K562 (cell line): Measurements from ENCODE around the gene PDGFRA. TPM values are rescaled to one million over a fixed set of nuclear protein-coding genes. Genes with fewer than 3 reads are reported as not detected.

Experiments used
- ATAC-seq: fragments of 200-7000 bp; cut with Tn5 transposase; 3 replicates; pipeline ENCODE4 v1.9.1; 2020; ENCODE audit warnings: moderate library complexity
- BruUV-seq: library from RNA; stranded (reverse); fragments of 400-500 nt; replicated peaks from 2 replicates; lab custom pipeline; 2021; lab: Mats Ljungman, UMichigan
- CTCF ChIA-PET: fragments of 300-600 bp; formaldehyde crosslinking; extraction: SDS; loops from one replicate; lab custom pipeline; 2021; ENCODE audit warnings: low intra/inter-chr PET ratio; lab: Yijun Ruan, JAX
- POLR2A ChIA-PET: fragments of 300-600, 350-650 bp; sonication (Branson Sonifier 250); formaldehyde crosslinking; extraction: SDS; loops from one replicate; lab custom pipeline; 2021; ENCODE audit warnings: antibody characterized with exemption, inconsistent platforms; lab: Yijun Ruan, JAX
- DNase-seq, 4 experiments: peaks; one replicate each; pipeline versions ENCODE4 v3.0.0 to v3.0.0-alpha.2; 2011 to 2018; ENCODE audit warnings: low spot score in 3 of 4, mixed read lengths in 3 of 4; ENCODE audit errors: extremely low read depth in 1 of 4
- FAIRE-seq: peaks from 2 replicates; lab custom pipeline; 2011; peaks lifted over from hg19 to GRCh38; lab: Jason Lieb, UNC
- H2AFZ ChIP-seq: 2 replicates; pipeline ENCODE4 v1.6.0; 2011; ENCODE audit warnings: low read depth, low read length, control low read depth, inconsistent platforms
- H3K27ac ChIP-seq: fragments of 200-600 bp; 3 replicates; pipeline ENCODE4 v1.8.0; 2011; ENCODE audit warnings: low read depth, mild to moderate bottlenecking, control low read depth, inconsistent platforms, low read length, moderate library complexity, mixed read lengths; ENCODE audit errors: extremely low read depth
- H3K27me3 ChIP-seq, 2 experiments: fragments of 300-600 bp in 1 of 2; 2 replicates in 1 of 2; 3 replicates in 1 of 2; pipeline versions ENCODE4 v1.6.0 to v1.8.0; 2011; ENCODE audit warnings: inconsistent platforms in 2 of 2, low read length in 2 of 2, mild to moderate bottlenecking in 1 of 2, mixed read lengths in 1 of 2, moderate library complexity in 1 of 2; ENCODE audit not compliant: control insufficient read depth in 2 of 2, insufficient read depth in 2 of 2
- H3K36me3 ChIP-seq: fragments of 300-600 bp; 3 replicates; pipeline ENCODE4 v1.8.0; 2011; ENCODE audit warnings: mild to moderate bottlenecking, low read length, inconsistent platforms; ENCODE audit not compliant: control insufficient read depth, insufficient read depth
- H3K4me1 ChIP-seq, 2 experiments: fragments of 200-600 bp in 1 of 2; replicated peaks in 1 of 2; 2 replicates in 1 of 2; 3 replicates in 1 of 2; pipeline versions ENCODE4 v1.5.1 to v1.8.0; 2011; ENCODE audit warnings: inconsistent platforms in 2 of 2, low read length in 2 of 2, mild to moderate bottlenecking in 1 of 2, mixed read lengths in 1 of 2, moderate library complexity in 1 of 2; ENCODE audit not compliant: control insufficient read depth in 2 of 2, insufficient read depth in 2 of 2
- H3K4me2 ChIP-seq: 2 replicates; pipeline ENCODE4 v1.6.1; 2011; ENCODE audit warnings: low read length, control low read depth, inconsistent platforms, mixed read lengths; ENCODE audit not compliant: insufficient read depth
- H3K4me3 ChIP-seq: fragments of 200-600 bp; sonication (generic), shearing (Covaris generic); 2 replicates; pipeline ENCODE4 v1.5.1; 2016; ENCODE audit warnings: control low read depth, inconsistent platforms
- H3K79me2 ChIP-seq: fragments of 200-600 bp; 3 replicates; pipeline ENCODE4 v1.8.0; 2011; ENCODE audit warnings: low read length, inconsistent platforms; ENCODE audit not compliant: control insufficient read depth, insufficient read depth
- H3K9ac ChIP-seq, 2 experiments: 2 replicates each; pipeline versions ENCODE4 v1.6.0 to v1.6.1; 2011; ENCODE audit warnings: low read depth in 2 of 2, low read length in 2 of 2, control low read depth in 1 of 2, inconsistent platforms in 1 of 2, mild to moderate bottlenecking in 1 of 2, mixed read lengths in 1 of 2; ENCODE audit not compliant: insufficient read depth in 1 of 2
- H3K9me1 ChIP-seq: one replicate; pipeline ENCODE4 v1.6.0; 2011; ENCODE audit warnings: inconsistent platforms, mild to moderate bottlenecking, low read length, moderate library complexity; ENCODE audit not compliant: control insufficient read depth, insufficient read depth
- H3K9me3 ChIP-seq: replicated peaks from 2 replicates; pipeline ENCODE4 v1.5.1; 2011; ENCODE audit warnings: low read depth, low read length, inconsistent platforms; ENCODE audit not compliant: control insufficient read depth, insufficient read depth
- H4K20me1 ChIP-seq: replicated peaks from 2 replicates; pipeline ENCODE4 v1.6.1; 2011; ENCODE audit warnings: low read length, inconsistent platforms, mixed read lengths; ENCODE audit not compliant: control insufficient read depth, insufficient read depth
- E2F8 ChIP-seq: fragments of 450-650 bp; IDR thresholded peaks from 2 replicates; pipeline ENCODE4 v1.7.1; 2018; ENCODE audit warnings: mild to moderate bottlenecking, low read depth; ENCODE audit not compliant: partially characterized antibody
- HBP1 ChIP-seq: fragments of 450-650 bp; formaldehyde crosslinking; IDR thresholded peaks from 2 replicates; pipeline ENCODE4 v1.4.0; 2022; ENCODE audit warnings: missing genetic modification characterization
- NCOA2 ChIP-seq, 2 experiments: fragments of 450-650 bp; IDR thresholded peaks; 2 replicates each; pipeline ENCODE4 v1.6.1; 2018; ENCODE audit warnings: mild to moderate bottlenecking in 2 of 2, moderate library complexity in 1 of 2; ENCODE audit not compliant: partially characterized antibody in 2 of 2
- SUPT5H ChIP-seq: fragments of 450-650 bp; IDR thresholded peaks from 2 replicates; pipeline ENCODE4 v1.6.1; 2016
- TOE1 ChIP-seq, 2 experiments: fragments of 450-650 bp in 1 of 2; sonication (generic) in 1 of 2; formaldehyde crosslinking in 1 of 2; IDR thresholded peaks; 2 replicates each; pipeline versions ENCODE4 v1.7.1 to v1.8.0; 2016 to 2022; ENCODE audit warnings: borderline replicate concordance in 2 of 2, mild to moderate bottlenecking in 2 of 2, antibody characterized with exemption in 1 of 2, inconsistent platforms in 1 of 2, low read depth in 1 of 2, missing genetic modification reagents in 1 of 2, moderate library complexity in 1 of 2
- TRIM28 ChIP-seq: fragments of 450-650 bp; IDR thresholded peaks from 2 replicates; pipeline ENCODE4 v1.6.1; 2017
- ZNF239 ChIP-seq: fragments of 250-450 bp; sonication (Bioruptor Pico); IDR thresholded peaks from 2 replicates; pipeline ENCODE4 v1.4.0; 2020; ENCODE audit warnings: mild to moderate bottlenecking
- ZNF507 ChIP-seq: conservative IDR thresholded peaks from 2 replicates; pipeline ENCODE4 v1.6.1; 2017; ENCODE audit warnings: missing genetic modification characterization, missing compliant biosample characterization
- ZNF609 ChIP-seq: sonication (generic); formaldehyde crosslinking; IDR thresholded peaks from 2 replicates; pipeline ENCODE4 v1.8.1; 2023; ENCODE audit warnings: missing genetic modification reagents, mild to moderate bottlenecking, borderline replicate concordance
- WGBS: fragments of 100-300 bp; shearing (Covaris generic); methylation state at CpG from one replicate; pipeline ENCODE4 v1.1.6; 2016; ENCODE audit warnings: low coverage, mixed read lengths; ENCODE audit not compliant: insufficient coverage; ENCODE audit errors: missing lambda C conversion rate; 5-methylcytosine and 5-hydroxymethylcytosine counted together
- in situ Hi-C: fragments of 300-500 bp; cut with MboI; formaldehyde crosslinking; loops from 4 replicates; pipeline ENCODE4 v1.15.0; 2018; ENCODE audit warnings: inconsistent platforms, mixed read lengths
- intact Hi-C: fragments of 100-400 bp; cut with micrococcal nuclease; formaldehyde crosslinking; loops from 2 replicates; pipeline ENCODE4 v1.14.2; 2022
- polyA plus RNA-seq, 8 experiments: library from polyadenylated mRNA; depleted of rRNA in 4 of 8; stranded (reverse) in 5 of 8; unstranded in 3 of 8; fragments of >200 nt; fragmentation: Nextera tagmentation in 2 of 8; fragmentation: Illumina TruSeq in 1 of 8; extraction: Ambion mirVana in 2 of 8; extraction: Trizol in 1 of 8; gene quantifications; 2 replicates each; pipeline versions ENCODE4 v1.2.1 to v1.2.3, GENCODE V29; 2011 to 2014; ENCODE audit warnings: inconsistent platforms in 1 of 8, missing spikeins in 1 of 8
- total RNA-seq, 7 experiments: library from RNA; depleted of rRNA in 6 of 7; stranded (reverse); fragments of >200 nt in 6 of 7; fragmentation: Illumina TruSeq in 2 of 7; extraction: Trizol in 2 of 7; gene quantifications; 2 replicates each; pipeline versions ENCODE4 v1.2.1 to v1.2.3, GENCODE V29; 2011 to 2021; ENCODE audit warnings: low replicate concordance in 1 of 7

Gene PDGFRA
- total and polyA plus RNA-seq, 9 of the 15 experiments (the other 6 are each of a cell fraction or from before 2014, with no cell fraction given): 0.40 TPM; not detected in 8

GRCh38 chr4:54199919-54200318, 29.2 kb upstream of the PDGFRA start (continued):
- TF ChIP-seq ZNF609 (CRISPR knock-in tag): no peak
- TF ChIP-seq, all 486 proteins: peak for 0

- no peak for FAIRE-seq
- no peaks in the 10 kb centered on the region for H4K20me1 ChIP-seq
- ChIA-PET POLR2A (no interaction called here), CTCF (no interaction called here)
- H3K9ac ChIP-seq: no peak overlapping the region
- DNase-seq: no peak
- no peaks in the 10 kb centered on the region for H3K79me2 ChIP-seq
- no peak overlapping the region for H3K27ac ChIP-seq
- intact Hi-C loops (no loop called here), in situ Hi-C loops (no loop called here)
- no peaks in the 10 kb centered on the region for H3K4me1 ChIP-seq
- BruUV-seq: no TSS peak
- no peak for ATAC-seq
- H3K9me1 ChIP-seq: no peaks in the 10 kb centered on the region
- H3K36me3 ChIP-seq: no peaks in the 10 kb centered on the region
- WGBS: 0% methylated on average over 2 of the region's 2 CpGs
- H3K9me3 ChIP-seq: no peaks in the 10 kb centered on the region
- no peaks in the 10 kb centered on the region for H3K27me3 ChIP-seq
- no peak overlapping the region for H2AFZ ChIP-seq
- H3K4me3 ChIP-seq: no peak overlapping the region
- H3K4me2 ChIP-seq: no peak overlapping the region
- TF ChIP-seq E2F8: no peak
- TF ChIP-seq ZNF507 (tag): no peak
- TF ChIP-seq HBP1 (CRISPR knock-in tag): no peak
- no peak for TF ChIP-seq NCOA2 (IDR thresholded peaks at IDR 0.05; ENCODE audit: partially characterized antibody in 2 of 2)
- TF ChIP-seq SUPT5H: no peak
- TF ChIP-seq TRIM28: no peak
- TF ChIP-seq ZNF239 (CRISPR knock-in tag): no peak
- no peak for TF ChIP-seq TOE1 (IDR thresholded peaks at IDR 0.05; ENCODE audit: borderline replicate concordance)
- no peak for TF ChIP-seq TOE1 (CRISPR knock-in tag; IDR thresholded peaks at IDR 0.05; ENCODE audit: borderline replicate concordance, low read depth)
Measured at GRCh38 chr4:54209617-54210016, 19.5 kb upstream of the PDGFRA start.
